GM19328 (cell line): ENCODE data around the gene GPR183.

Source experiments
- ATAC-seq: cut with Tn5 transposase; IDR thresholded peaks from one replicate; pipeline ENCODE4 v1.9.1; 2021; ENCODE audit warnings: mild to moderate bottlenecking, moderate library complexity; ENCODE audit not compliant: unreplicated experiment

Gene GPR183

DNA sequence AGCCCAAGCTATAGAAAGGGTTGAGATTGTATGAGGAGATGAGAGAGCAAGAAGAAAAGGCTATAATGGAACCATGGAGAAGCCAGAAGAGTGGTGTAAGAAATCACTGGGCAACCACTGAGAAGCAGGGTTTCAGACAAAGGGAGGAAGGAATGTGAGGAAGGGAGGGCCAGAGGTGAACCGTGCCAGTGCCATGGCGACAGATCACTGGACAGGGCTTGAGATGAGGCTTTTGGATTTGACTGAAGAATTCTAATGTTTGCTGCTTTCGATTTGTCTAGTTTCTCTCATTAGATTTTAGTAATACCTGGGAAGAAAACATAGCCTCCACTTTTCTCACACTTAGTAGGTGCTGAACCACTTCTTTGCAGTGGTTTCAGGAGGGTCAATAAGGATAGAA lies 6.3 kb upstream of the GPR183 start:
- ATAC-seq = no peak

DNA sequence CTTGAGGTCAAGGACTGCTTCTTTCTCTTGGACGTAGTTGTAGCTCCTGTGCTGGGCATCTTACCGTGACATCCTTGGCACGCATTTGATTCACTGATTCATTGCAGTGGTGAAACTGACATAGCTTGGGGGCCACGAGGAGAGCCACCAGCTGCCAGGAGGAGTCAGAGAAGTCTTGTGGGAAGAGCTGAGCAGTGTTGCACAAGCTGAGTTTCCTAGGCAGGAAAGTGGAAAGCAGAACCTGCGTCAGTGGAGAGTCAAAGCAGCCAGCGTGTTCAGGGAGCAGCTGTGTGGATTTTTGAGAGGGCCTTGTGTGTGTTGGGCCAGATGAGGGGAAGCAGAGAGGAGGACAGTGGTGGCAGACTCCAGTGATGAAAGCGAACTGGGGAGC lies 5.3 kb upstream of the GPR183 start:
- ATAC-seq = no peak

DNA sequence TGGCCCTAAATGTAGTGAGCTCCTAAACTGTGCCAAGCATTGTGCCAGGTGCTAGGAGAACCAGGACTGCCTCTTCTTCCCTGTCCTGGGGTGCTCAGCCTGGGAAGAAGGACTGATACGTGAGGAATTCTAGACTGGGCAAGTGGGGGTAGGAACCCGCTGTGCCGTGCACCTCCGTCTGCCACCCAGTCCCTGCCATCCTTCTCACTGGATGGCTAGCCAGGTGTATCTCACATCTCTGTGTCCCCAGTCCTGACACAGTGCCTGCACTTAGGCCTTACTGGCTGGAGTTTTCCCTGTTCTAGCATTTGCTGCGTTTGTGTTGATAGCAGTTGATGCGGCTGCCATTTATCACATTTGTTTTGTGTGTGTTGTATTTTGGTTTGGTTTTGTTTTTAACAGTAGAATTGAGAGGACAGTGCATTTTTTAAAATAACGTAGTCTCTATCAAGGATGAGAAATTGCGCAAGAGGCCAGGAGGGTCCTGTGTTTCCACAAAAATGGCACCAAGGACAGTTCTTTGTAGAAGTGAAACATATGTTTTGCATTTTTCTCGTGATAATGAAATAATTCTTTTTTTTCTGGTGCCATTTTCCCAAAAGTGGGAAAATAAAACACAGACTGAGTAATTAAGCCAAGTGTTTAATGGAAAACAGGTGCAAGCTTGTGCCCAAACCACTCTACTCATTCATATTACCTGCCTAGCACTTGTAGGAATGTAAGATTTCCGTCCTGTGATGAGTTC lies 4.7 kb upstream of the GPR183 start:
- ATAC-seq = no peak

DNA sequence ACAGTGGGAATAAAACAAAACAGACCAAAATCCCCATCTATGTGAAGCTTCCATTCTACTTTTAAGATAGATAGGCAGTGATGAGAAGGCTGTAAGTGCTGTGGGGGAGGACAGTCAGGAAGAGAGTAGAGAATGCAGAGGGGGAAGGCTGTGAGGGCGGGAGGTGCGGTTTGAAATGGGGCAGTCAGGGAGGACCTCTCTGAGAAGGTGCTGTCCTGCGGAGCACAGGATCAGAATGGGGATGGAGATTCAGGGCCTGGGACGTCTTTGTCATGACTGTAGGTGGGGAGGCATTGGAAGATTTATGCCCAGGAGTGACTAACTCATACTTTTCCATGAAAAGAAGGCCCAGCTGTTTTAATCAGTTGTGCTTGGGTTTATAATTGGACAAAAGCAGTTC lies 3.9 kb upstream of the GPR183 start:
- ATAC-seq = no peak

DNA sequence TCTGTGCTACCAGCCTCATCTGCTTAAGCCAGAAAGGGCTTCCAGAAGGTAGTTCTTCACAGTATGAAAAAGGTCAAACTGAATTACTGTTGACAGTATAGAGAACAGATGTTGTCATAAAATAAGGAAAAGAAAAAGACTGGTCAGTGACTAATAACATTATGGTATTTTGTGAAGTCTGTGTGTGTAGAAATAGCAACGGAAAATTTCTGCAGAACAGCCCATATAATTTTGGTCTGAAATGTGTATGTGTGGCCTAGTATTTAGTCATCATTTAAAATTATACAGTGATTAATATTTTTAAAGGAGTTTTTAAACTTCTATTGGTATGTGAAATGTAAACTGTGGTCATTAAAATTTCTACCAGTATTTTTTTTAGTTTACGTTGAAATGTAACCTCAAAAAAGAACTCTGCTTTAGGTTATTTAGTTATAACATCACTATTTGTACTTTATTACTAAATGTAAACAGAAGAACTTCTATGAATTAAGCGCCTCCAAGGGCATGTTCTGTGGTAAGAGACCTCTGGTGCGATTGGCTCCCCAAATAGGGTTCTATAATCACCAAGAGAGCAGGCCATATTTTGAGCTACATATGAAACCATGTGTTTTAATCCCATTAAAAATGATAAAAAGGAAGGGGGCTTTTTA lies 3.3 kb upstream of the GPR183 start:
- no peak for ATAC-seq

DNA sequence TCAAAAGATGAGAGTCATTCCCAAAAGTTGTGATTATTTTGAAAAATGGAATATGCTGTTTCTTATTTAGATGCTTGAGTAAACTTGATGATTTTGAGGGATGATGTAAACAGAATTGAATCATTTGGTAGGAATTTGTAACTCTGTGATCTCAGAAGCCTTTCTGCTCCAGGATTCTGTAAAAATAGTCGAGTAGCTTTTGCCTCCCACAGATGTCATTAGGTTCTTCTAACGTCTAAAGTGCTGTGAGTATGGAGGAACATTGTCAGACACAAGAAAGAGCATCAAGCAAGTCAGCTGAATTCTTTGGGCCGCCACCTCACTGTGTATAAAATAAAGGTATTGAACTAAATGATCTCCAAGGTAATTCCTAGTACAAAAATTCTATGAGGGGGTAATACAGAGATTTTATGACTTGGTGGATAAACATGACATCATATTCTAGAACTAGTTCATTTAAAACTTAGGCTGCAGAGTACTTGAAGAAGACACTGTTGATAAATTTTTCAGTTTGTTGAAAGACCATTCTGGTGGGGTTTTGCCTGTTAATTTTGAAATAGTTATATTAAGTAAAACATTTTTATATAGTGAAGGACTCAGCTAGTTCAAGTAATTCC lies 1.4 kb upstream of the GPR183 start:
- no peak for ATAC-seq

DNA sequence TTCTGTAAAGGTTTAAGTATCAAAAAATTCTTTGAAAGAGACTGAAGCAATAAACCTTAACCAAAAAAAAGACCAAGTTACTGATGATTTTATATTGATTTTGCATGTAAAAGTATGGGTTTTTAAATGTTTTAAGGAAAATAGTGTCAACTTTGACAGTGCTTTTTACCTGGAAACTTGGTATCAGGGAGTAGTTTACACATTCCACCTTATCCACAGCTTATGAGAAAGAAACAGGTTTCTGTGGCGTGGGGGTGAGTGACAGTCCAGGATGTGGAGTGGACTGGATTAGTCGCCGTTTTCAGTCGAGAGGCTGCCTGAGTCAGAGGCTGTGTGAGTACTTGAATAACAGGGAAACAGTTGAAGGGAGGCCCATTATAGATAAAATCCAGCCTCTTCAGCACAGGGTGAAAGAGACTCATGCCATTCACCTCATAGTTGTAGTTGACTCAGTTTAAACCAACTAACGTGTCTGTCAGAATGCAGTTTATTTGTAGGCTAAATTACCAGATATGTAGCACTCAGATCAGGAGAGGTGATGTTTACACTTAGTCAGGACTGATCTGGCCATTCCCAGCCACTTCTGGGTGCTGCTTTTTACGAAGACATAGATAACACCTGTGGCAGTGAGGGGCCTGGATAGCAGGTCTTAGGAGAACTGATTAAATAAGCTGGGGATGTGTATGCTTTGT lies 595 bp upstream of the GPR183 start:
- ATAC-seq = no peak

DNA sequence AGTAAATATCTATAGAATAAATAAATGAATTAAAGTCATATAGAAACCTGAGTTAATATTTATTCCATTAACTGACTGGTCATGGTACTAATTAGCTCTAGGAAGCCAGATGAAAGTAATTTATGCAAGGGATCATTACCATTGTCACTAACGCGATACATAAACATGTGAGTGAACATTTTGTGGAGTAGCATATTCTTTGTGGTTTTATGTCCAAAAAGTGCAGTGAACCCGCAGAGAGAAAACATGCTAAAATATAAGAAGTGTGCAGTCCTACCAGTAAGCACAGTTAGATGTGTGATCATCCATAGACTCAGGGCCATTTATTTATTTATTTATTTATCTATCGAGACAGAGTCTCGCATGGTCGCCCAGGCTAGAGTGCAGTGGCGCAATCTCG lies 1.6 kb downstream of the GPR183 start:
- no peak for ATAC-seq

DNA sequence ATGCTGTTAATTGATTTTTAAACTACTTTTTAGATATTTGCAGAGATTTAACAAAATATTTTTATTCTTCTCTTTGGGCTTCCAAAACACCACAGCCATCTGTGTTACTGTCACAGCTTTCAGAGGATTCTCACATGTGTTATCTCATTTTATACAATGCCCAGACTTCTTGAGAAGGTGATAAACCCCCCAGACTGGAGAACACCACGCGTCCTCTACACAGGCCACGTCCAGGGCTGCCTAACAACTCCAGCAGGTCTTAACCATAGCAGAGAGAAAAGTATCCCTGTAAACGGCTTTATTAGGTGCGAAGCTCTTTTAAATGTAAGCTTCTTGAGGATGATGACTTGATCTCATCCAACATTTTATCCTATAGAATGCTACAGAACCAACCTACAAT lies 2.0 kb downstream of the GPR183 start:
- no peak for ATAC-seq

DNA sequence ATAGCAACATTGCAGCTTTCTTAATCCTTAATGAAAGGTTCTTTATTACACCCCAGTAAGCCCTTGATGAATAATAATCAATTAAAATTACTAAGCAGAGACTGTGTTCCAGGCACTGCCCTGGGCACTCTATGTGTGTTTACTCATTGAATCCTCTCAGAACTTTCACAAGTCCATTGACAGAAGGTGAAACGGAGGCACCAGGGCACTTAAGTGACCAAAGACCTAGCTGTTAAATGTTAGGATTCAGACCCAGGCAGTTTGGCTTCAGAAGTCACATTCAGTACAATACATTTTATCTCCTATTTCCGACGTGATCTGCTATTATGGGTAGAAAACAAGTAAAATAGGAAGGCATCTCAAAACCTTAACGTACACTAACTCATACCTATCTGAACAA lies 2.7 kb downstream of the GPR183 start:
- ATAC-seq = no peak

DNA sequence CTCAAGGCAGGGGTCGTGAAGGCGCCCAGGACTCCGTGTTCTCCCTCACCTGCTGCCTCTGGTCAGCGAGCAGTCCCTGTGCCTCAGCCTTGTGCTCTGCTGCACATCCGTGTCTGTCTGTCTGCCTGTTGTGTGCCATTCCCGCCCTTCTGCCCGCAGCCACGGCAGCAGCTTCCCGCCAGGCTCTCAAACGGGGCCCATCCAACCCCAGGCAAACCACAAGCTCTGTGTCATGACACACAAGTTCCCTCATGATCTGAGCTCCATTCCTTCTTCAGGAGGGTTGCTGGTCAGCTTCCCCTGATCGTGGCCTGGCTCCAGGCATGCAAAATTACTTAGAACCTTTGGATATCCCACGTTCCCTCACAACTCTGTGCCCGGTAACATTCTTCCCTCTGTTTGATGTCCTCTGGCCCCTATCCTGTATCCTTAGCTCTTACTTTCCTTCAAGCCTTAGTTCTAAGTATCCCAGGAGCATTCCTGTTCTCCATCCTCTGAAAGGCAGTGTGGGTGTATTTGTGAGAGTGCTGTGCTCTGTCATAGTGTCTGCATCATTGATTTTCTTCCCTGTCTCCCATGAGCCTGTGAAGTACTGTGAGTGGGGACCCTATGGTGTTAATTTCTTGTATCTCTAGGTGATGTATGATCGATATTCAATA lies 3.2 kb downstream of the GPR183 start:
- ATAC-seq = no peak

DNA sequence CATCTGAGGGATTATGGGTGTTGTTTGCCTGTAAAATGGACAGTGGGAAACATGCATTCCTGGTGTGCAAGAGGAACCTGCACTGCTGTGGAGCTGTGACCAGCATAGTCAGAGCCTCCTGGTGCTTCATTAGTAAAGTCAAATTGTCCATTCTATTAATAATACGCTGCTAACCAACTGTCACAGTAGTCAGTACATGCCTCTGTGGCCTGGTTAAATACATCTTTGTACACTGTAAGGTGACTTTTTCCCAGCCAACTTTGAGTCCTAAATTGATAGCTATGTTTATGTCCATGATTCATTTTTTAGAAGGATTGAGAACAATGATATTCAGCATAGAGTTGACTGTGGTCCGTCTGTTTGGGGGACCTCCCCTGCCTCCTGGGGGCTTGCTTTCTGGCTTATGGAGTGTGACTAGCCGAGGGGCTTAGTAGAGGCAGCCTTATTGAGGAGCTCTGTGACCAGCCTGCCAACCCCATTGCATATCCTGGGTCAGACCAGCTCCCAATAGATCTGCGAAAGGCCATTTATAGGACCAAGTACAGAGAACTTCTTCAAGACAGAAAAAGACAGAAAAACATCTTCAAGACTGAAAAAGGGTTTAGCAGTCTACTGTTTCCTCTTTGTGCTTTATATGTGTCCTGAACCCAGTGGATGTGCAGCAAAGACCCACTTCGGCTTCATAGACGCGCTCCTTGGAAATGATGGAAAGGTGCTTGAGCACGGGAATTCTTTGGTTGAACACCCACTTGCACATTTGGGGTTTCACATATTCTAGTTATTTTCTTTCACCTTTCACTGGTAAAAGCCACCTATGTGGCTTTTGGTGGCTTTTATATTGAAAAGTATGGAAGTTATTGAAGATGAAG lies 4.3 kb downstream of the GPR183 start:
- ATAC-seq = no peak

DNA sequence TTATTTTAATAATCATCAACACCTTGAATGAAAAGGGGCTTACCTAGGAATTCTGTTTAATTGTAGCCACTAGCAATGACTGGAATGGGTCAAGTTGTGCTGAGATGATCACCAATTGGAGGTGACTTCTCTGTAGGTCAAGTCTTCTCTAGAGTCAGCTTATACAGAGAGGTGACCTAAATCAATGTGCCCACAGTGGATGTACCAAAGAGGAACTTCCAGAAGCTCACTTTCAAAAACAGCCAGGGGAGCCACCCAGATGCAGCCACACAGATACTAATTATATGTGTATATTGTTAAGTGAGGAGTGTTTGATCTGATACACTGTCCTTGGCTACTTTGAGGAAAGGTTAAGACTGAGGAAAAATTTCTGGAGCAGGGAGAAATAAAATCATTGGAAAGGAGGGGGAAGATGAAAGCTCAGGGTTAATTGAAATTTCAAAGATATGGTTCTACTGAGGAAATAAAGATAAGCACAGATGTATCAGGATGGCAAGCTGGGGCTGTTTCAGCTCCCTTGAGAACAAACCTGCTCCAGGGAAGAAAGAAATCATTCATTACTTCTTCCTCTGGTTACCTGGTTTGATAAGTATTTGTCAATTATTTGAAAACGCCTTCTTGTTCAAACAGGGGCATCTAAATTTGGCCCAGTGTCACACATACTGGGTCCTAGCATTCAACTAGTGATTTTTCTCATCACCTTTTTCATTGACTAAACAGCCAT lies 5.1 kb downstream of the GPR183 start:
- ATAC-seq = no peak

DNA sequence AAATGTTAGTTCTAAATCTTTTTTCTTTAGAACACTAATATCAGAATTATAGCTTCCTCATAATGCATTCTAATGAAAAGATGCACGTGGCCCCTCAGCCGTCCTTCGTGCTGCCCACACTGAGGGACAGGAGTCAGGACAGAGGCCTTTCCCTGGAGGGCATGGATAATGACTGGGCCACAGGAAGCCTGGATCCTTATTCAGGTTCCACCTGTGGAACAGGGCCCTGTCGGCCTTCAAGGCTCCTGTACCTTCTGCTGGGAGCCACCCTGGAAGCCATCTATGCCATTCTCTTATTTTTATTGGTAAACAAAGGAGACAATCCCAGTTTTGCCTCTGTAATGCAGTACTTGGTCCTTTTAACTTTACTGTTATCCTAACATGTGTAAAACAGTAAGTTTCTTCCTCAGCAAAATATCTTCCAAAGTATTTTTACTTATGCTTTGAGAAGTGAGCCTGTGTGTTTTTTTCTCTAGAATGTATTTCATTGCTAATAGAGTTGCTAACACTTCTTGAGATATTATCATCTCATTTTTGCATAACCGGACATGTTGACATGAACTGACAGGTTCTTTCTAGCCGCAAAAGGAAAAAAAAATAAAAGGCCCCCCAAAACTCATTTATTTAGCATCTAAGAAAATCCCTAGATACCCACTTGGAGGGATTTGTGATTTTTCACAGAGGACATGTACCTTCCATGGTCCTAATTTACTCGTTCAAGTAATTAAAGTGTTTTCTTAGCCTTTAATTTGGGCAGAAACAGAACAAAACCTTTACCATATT lies 6.0 kb downstream of the GPR183 start:
- ATAC-seq = no peak

DNA sequence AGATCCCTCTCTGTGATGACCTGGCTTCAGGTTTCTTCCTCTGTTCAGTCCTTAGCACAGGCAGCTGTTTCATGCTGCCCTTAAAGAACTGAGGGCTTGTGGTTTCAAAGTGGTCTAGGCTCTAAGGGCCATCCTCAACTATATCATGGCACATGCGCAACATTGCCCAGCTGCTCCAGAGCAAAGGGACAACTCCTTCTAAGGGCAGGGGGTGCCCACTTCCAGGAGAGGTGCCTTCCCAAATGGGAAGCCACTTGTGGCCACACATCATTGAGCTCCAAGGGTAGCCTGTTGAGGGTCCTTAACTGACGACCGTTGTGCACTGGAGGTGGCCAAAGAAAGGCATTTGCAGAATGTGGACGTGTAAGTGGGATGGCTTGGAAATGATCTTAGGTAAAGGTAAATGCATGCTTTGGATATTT lies 7.3 kb downstream of the GPR183 start:
- ATAC-seq = no peak

DNA sequence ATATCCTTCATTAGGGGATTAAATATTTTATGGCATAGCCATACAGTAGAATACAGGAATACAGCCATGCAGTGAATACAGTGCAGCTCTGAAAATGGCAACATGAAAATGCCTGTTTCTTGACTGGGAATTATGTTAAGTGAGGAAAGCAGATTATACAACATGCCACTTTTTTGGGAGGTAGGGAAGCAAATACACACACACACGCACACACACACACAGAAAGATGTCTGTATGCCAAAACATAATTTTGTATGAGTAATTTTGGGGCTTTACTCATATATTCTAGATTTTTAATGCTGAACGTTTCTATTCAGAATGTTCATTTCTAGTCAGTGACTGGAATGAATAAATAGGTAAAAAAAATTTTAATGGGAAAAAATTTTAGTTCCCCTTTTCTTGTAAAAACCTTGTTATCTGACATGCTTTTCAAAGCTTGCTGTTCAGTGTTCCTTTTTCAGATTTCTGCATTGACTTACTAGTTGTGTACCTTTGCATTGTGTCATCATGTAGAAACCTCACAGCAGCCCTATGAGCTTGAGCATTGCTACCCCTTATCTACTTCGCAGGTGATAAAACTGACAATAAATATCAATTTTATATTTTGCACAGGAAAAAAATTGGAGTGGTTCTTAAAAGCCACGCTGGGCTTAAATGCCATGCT lies 7.8 kb downstream of the GPR183 start:
- ATAC-seq = no peak

DNA sequence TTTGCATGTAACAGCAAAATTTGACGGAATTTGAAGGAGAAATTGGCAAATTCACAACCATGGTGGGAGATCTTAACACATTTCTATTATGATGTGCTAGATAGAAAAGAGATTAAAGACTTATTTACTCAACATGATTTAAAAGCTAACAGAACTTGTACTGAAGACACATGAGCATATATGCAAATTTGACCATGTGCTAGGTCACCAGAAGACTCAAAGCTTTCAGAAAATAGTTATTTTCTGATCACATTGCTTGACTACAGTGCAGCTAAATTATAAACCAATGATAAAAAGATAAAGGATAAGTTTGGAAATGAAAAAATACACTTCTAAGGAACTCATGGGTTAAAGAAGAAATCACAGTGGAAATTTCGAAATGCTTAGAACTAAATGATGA lies 9.1 kb downstream of the GPR183 start:
- no peak for ATAC-seq

DNA sequence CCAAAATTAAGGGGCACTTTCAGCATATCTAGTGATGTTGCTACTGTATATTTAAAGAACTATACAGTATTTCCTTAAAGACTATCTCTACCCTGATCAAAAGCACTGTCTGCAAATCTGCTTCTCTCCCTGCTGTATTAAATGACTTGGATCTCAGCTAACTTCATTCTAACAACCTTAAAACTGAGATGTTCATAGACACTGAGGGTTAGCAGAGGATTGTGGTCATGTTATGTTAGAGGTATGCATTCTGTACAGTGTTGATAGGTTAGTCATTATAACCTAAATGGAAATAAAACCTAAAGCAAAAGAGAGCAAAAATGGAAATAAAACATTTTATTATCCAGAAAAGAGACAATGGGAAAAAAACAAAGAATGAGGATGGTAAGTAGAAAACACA lies 9.9 kb downstream of the GPR183 start:
- ATAC-seq = no peak
